NCI-H2227 treated with DMSO at 0.1 percent for 48 hours (cell line): Measurements from ENCODE around the gene RCAN2.

Source experiments
- DNase-seq: peaks from one replicate; lab custom pipeline; 2025; lab: John Stamatoyannopoulos, UW

RCAN2 gene

DNA sequence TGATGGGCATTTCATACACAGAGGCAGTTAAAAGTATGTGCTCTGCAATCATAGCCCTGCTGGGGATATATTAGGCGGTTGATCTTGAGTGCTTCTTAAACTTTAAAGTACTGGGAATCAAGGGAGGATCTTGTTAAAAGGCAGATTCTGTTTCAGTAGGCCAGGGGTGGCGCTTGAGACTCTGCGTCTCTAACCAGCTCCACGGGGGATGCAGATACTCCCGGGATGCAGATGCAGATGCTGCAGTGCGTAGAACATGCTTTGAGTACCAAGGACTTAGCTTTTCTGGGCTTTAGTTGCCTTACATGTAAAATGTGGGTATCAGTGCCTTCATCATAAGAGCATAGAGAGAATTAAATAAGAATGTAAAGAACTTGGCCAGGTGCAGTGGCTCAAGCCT lies 276.0 kb downstream of the RCAN2 start:
- DNase-seq: no peak

DNA sequence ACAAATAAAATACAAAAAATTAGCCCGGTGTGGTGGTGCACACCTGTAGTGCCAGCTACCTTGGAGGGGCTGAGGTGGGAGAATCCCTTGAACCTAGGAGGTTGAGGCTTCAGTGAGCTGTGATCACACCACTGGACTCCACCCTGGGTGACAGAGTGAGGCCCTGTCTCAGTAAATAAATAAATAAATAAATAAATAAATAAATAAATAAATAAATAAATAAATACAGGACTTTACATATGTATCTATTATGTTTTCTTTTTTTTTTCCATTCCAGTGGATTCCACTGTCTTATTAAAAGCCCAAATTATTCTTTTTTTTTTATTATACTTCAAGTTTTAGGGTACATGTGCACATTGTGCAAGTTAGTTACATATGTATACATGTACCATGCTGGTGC lies 279.3 kb downstream of the RCAN2 start:
- no peak for DNase-seq

GRCh38 chr6:46210294-46210693 lies 281.0 kb downstream of the RCAN2 start:
- DNase-seq: no peak

DNA sequence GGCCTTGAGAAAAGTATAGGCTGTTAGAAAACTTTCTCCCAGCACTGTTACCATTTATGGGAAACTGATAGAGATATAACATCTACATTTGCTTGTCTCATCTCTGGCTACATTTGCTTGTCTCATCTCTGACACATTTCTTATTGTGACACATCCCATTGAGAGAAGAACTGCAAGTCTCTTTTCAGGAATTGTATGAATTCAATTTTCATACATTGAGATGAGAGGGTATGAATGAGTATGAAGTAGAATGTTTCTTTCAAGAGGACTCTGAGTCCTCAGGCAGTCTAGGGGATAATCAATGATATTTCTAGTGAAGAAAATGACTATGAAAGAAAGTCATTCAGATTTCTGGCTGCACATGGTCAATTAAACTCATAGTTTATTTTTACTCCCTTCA lies 282.9 kb downstream of the RCAN2 start:
- DNase-seq: no peak

- no peak for DNase-seq
Measured at GRCh38 chr6:46207174-46207573, 284.1 kb downstream of the RCAN2 start.

- DNase-seq: no peak
Measured at GRCh38 chr6:46204880-46205650, 286.2 kb downstream of the RCAN2 start.

DNA sequence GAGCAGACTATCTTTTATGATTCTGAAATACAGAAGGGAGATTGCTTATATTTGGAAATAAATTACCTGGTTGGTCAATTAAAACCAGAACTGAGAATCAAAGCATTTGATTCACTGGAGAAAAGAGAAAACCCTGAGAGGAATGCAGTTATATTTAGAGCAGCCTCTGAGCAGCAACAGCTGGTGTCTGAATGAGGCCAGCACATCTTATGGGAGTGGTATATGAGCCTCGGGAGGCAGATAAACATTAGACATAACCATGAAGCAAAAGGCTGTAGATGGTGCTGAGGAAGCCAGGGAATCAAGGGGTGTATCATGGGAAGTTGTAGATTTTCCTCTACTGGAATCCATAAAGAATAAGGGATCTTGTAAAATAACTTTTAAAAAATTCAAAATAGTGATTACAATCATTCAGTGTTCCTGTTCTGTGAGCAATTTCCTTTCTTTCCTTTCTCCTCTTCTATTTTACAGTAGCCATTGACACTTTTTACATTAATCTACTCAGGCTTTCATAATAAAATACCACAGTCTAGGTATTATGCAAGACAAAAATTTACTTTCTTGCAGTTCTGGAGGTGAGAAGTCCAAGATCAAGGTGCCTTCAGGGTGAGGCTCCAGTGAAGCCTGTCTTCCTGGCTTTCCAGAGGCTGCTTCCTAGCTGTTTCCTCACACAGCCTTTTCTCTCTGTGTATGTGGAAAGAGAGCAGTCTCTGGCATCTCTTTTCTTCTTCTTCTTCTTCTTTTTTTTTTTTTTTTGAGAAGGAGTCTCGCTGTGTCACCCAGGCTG lies 287.7 kb downstream of the RCAN2 start:
- DNase-seq: no peak

DNA sequence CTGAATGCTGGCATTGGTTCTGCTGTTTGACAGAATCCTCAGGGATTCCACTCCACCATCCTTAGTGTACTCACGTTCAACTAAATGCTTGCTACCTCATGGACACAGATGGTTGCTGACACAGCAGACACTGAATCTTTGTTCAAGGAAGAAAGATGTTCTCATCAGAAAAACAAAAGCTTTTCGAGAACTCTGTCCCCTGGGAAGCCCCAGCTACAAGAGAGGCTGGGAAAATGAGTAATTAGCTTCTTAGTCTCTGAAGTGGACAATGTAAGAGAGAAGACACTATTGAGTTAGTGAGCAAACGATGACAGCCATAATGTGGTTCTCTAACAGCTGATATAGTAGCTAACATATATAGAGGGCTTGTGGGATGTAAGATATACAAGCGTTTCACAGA lies 289.5 kb downstream of the RCAN2 start:
- no peak for DNase-seq

DNA sequence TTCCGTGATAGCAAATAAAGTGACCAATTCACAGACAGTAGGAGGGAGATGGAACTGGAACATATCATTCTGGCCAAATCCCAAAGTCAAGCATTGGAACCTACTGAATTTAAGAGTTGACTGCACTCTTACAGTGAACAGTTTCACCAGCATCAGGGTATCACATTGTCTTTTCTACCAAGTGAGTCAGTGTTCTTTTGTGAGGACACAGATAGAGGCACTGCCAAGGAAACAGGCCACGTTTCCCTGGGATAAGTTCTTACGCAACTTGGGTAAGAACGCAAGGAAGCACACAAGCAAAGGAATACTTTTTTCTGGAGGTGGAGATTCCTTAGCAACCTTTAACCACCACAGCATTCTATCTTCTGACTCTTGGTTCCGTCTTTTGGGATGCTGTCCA lies 291.9 kb downstream of the RCAN2 start:
- DNase-seq: no peak

GRCh38 chr6:46191961-46192360 lies 299.3 kb downstream of the RCAN2 start:
- DNase-seq: no peak

GRCh38 chr6:46190889-46191288 lies 300.4 kb downstream of the RCAN2 start:
- DNase-seq: no peak

DNA sequence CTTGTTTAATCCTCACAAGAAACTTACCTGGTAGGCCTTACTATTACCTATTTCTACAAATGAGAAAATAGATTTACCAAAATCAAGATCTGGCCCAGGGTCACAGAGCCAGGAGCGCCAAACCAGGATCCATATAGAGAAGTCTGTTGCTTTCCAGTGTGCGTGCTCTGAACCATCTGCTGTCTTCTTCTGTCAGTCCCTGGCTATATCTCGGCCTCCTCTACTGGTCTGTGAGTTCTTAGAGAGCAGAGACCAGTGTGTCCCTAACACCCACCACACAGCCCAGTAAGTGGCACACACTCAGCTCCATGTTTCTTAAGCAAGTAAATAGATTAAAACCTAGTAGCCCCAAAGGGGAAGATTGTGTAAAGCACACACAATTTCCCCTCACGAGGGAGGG lies 301.5 kb downstream of the RCAN2 start:
- DNase-seq: no peak

GRCh38 chr6:46186583-46186982 lies 304.7 kb downstream of the RCAN2 start:
- DNase-seq: no peak

DNA sequence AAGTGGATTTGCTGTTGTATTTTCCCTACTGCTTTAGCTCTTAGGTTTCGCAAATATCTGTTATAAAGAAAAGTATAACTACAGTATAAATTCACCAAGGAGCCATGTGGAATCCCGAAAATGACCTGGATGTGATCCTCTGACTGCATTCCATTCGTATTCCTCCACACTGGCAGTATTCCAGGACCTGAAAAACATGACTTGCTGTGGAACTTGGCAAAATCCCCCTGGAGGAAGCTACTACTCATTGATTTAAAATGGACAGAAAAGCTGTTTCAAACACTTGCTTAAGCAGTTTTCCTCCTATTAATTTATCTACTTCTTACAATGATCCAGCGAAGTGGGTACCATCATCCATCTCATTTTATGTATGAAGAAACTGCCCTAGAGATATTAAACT lies 307.1 kb downstream of the RCAN2 start:
- DNase-seq: no peak

- DNase-seq: no peak
Measured at GRCh38 chr6:46175976-46176375, 315.3 kb downstream of the RCAN2 start.

GRCh38 chr6:46175446-46175845 lies 315.8 kb downstream of the RCAN2 start:
- DNase-seq: no peak

GRCh38 chr6:46174904-46175303 lies 316.3 kb downstream of the RCAN2 start:
- DNase-seq: no peak

- DNase-seq: no peak
Measured at GRCh38 chr6:46172176-46172575, 319.1 kb downstream of the RCAN2 start.
